Heart right ventricle (tissue), 16 donors: Measurements from ENCODE around the gene ACSM2A. TPM values are rescaled to one million over a fixed set of nuclear protein-coding genes. Genes with fewer than 3 reads are reported as not detected.
"Not testable (repeated sequence)": the region's sequence is repeated elsewhere in the genome, so short reads cannot be mapped to it uniquely, and the experiment has no call there.

Source experiments
- ATAC-seq, 8 donors: fragments of 200-7000 bp; cut with Tn5 transposase; one replicate each; pipeline ENCODE4 v1.9.1; 2020; ENCODE audit warnings: mild to moderate bottlenecking in 8 of 8, moderate library complexity in 8 of 8, moderate number of reproducible peaks in 1 of 8
- DNase-seq, 2 donors: peaks; one replicate each; pipeline ENCODE4 v3.0.0-alpha.2; 2020
- H3K27ac ChIP-seq, 10 donors: fragments of 200-600 bp; sonication (generic) in 2 of 10; one replicate each; pipeline versions ENCODE4 v1.5.0 to v1.8.0; 2020 to 2022; ENCODE audit warnings: mild to moderate bottlenecking in 3 of 10
- H3K27me3 ChIP-seq, 7 donors: fragments of 200-600 bp; one replicate each; pipeline ENCODE4 v1.8.0; 2021 to 2022; ENCODE audit warnings: mild to moderate bottlenecking in 2 of 7
- H3K36me3 ChIP-seq, 9 donors: fragments of 200-600 bp; sonication (generic) in 1 of 9; one replicate each; pipeline versions ENCODE4 v1.5.0 to v1.8.0; 2020 to 2022; ENCODE audit warnings: mild to moderate bottlenecking in 2 of 9
- H3K4me1 ChIP-seq, 9 donors: fragments of 200-600 bp; sonication (generic) in 1 of 9; one replicate each; pipeline versions ENCODE4 v1.5.0 to v1.8.0; 2020 to 2022; ENCODE audit warnings: mild to moderate bottlenecking in 4 of 9
- H3K4me3 ChIP-seq, 10 donors: fragments of 200-600 bp; sonication (generic) in 2 of 10; one replicate each; pipeline versions ENCODE4 v1.5.0 to v1.8.0; 2020 to 2022; ENCODE audit warnings: mild to moderate bottlenecking in 7 of 10, moderate library complexity in 2 of 10
- H3K9me3 ChIP-seq, 11 donors: fragments of 200-600 bp in 10 of 11; sonication (generic) in 2 of 11; one replicate each; pipeline versions ENCODE4 v1.5.0 to v1.8.0; 2013 to 2022; ENCODE audit warnings: mild to moderate bottlenecking in 2 of 11, control low read depth in 1 of 11, moderate library complexity in 1 of 11
- CTCF ChIP-seq, 9 donors: fragments of 200-600 bp; sonication (generic) in 2 of 9; IDR thresholded peaks; one replicate each; pipeline versions ENCODE4 v1.5.0 to v1.8.0; 2021 to 2022; ENCODE audit warnings: antibody characterized with exemption in 9 of 9, mild to moderate bottlenecking in 5 of 9, moderate library complexity in 1 of 9
- WGBS, 2 donors: extraction: QIAGEN DNeasy Blood & Tissue Kit; methylation state at CpG; one replicate each; pipeline ENCODE4 v1.1.7; 2013; ENCODE audit warnings: inconsistent platforms in 1 of 2; 5-methylcytosine and 5-hydroxymethylcytosine counted together
- intact Hi-C, 10 donors: fragments of 100-400 bp; cut with DNase I; formaldehyde crosslinking; loops; one replicate each; pipeline versions ENCODE4 v1.11.1 to v1.14.2; 2022
- polyA plus RNA-seq, 2 donors: library from polyadenylated mRNA; stranded (reverse); fragments of 200-250 nt; gene quantifications; one replicate each; pipeline ENCODE4 v1.2.3, GENCODE V29; 2013
- total RNA-seq, 10 donors: library from RNA; stranded (reverse); fragmentation: NEBNext Ultra II Directional in 3 of 10; extraction: Animal tissue kit (Norgen Biotek cat#: 25700) in 3 of 10; gene quantifications; one replicate each; pipeline versions ENCODE4 v1.2.1 to v1.2.4, GENCODE V29; 2021 to 2023
- donor health status: Arrhythmogenic right ventricular cardiomyopathy.
- donor health status: ischemic (EF 13 %, LVEDD 7.1; RV severe dilation, severe dysfunction).
- donor health status: healthy with polysubstance abuse.
- donor health status: DM: no; HTN: yes; CAD: no.
- donor health status: DM: no; HTN: no; CAD: no.
- donor health status: ischemic (EF 25% LVEDD 6.9; RV normal size, moderate dysfunction).
- donor health status: ischemic (EF 25% LVEDD 5.7; RV mildly dilated, moderate dysfunction).
- donor health status: healthy.
- donor health status: DM: yes; HTN: yes; CAD: no.
- donor health status: Ischemic cardiomyopathy.
- donor health status: ischemic (EF 35%, LVEDD 5.7; RV mildly dilated, moderate dysfunction).
- donor health status: nonischemic (EF 11% LVEDD 7.7; RV severe dilation, severe dysfunction).
- donor health status: DM: yes; HTN: yes; CAD: no.
- donor health status: PGD.
- donor health status: ischemic (EF 29% LVEDD 5.4; RV normal size, mild dysfunction).
- donor health status: nonischemic (EF 23%, LVEDD 6.1; RV moderate dilation, normal function).

ACSM2A gene
- total and polyA plus RNA-seq, 12 donors, result not detected

DNA sequence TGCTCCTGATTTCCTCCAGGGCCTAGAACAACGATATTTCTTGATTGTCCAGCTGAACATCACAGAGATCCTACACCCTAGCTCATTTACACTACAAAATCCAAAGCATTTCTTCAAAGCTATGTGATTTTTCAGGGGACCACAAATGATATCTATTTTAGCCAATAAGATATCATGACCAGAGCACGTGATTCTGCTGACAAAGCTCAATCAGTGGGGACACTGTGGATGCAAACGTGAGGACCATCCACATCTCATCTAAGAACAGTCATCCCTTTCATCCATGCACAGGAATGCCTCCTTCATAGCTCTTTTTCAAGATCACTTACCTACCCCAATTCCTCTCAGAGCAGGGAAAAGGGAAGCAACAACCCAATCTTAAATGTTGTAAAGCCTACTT, 67.9 kb downstream of the ACSM2A start:
- 74 to 82% methylated on average over 3 of the region's 3 CpGs for WGBS, 2 donors
- Histone ChIP-seq H3K4me3 (no peak overlapping the region), H3K4me1 (peaks cover 0 to 10% (median 4%) of the 10 kb centered on the region in 9 donors), H3K36me3 (no peaks in the 10 kb centered on the region), H3K27me3 (no peaks in the 10 kb centered on the region), H3K27ac (no peak overlapping the region), H3K9me3 (no peaks in the 10 kb centered on the region)
- no peak for ATAC-seq
- TF ChIP-seq CTCF (IDR thresholded peaks at IDR 0.05), result no peak
- intact Hi-C loops, result no loop called here
- no peak for DNase-seq

DNA sequence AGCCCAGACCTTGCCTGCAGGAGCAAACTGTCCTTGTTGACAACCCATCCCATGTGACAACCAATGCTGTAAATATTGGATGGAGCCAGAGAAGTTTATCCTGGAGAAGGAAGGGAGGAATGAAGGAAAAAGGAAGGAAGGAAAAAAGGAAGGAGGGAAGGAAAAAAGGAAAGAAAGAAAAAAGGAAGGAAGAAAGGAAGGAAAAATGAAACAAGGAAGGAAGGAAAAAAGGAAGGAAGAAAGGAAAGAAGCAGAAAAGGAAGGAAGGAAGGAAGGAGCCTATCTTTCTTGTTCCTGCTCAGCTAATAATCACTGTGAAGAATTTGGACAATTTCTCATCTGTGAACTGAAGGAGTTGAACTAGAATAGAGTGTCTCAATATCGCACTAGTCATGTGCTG, 68.8 kb downstream of the ACSM2A start:
- ATAC-seq (no peak), DNase-seq (no peak)
- Histone ChIP-seq H3K27ac (no peak overlapping the region), H3K9me3 (no peaks in the 10 kb centered on the region), H3K27me3 (no peaks in the 10 kb centered on the region), H3K36me3 (no peaks in the 10 kb centered on the region), H3K4me3 (no peak overlapping the region), H3K4me1 (peaks cover 0 to 10% (median 4%) of the 10 kb centered on the region in 9 donors)
- intact Hi-C loops, result no loop called here
- no peak for TF ChIP-seq CTCF (IDR thresholded peaks at IDR 0.05)
- WGBS, 2 donors, result 90 to 94% methylated on average over 1 of the region's 1 CpG

GRCh38 chr16:20531795-20532194, 80.5 kb downstream of the ACSM2A start:
- H3K9me3 ChIP-seq, intact Hi-C loops, H3K27me3 ChIP-seq, ATAC-seq, DNase-seq, H3K36me3 ChIP-seq, H3K27ac ChIP-seq, H3K4me3 ChIP-seq, H3K4me1 ChIP-seq: not testable (repeated sequence)
- WGBS, 2 donors, result no CpG with 5 or more reads among the region's 13 CpGs

GRCh38 chr16:20532284-20532792, 81.0 kb downstream of the ACSM2A start:
- H3K9me3 ChIP-seq, H3K36me3 ChIP-seq, ATAC-seq, H3K4me1 ChIP-seq, intact Hi-C loops, DNase-seq, H3K27ac ChIP-seq, H3K27me3 ChIP-seq, H3K4me3 ChIP-seq: not testable (repeated sequence)
- no CpG with 5 or more reads among the region's 3 CpGs for WGBS, 2 donors

DNA sequence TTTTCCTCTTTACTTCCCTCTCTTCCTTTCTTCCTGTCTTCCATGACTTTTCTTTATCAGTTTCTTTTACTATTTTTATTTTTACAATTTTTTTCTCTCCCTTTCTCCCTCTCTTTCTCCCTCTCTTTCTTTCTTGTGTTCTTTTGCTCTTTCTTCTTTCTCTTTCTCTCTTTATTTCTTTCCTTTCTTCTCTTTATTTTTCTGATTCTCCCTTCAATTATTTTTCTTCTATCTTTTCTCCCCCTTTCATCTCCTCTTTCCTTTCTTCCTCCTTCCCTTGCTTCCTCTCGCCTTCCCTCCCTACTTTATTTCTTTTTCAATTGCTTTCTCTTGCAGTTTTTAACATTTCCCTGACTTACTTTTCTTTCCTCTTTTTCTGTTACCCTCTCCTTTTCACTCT, 85.3 kb downstream of the ACSM2A start:
- ATAC-seq, H3K4me1 ChIP-seq, H3K36me3 ChIP-seq, H3K27me3 ChIP-seq, intact Hi-C loops, H3K9me3 ChIP-seq, H3K27ac ChIP-seq, H3K4me3 ChIP-seq, DNase-seq: not testable (repeated sequence)
- WGBS, 2 donors, result 80 to 92% methylated on average over 1 of the region's 1 CpG

Other genes starting within 250 kb of the ACSM2A start
- gene GP2, start 124.0 kb upstream of the ACSM2A start, total RNA-seq, result 1 to 10 TPM in 7 of 10 donors, not detected in 3; 2.1 to 3.8 (median 3.0) TPM
- under 1 TPM in 1 of 2 donors, not detected in 1; 0.54 TPM for gene GP2, start 124.0 kb upstream of the ACSM2A start, polyA plus RNA-seq
- not detected for gene UMOD, start 98.8 kb upstream of the ACSM2A start, total RNA-seq
- not detected for gene UMOD, start 98.8 kb upstream of the ACSM2A start, polyA plus RNA-seq
- not detected for gene PDILT, start 46.8 kb upstream of the ACSM2A start, total RNA-seq
- gene PDILT, start 46.8 kb upstream of the ACSM2A start, polyA plus RNA-seq, result not detected
- 10 to 100 TPM in 2 of 10 donors, 1 to 10 TPM in 4, under 1 TPM in 4; 0.57 to 16.5 (median 1.5) TPM for gene ACSM5, start 42.0 kb upstream of the ACSM2A start, total RNA-seq
- gene ACSM5, start 42.0 kb upstream of the ACSM2A start, polyA plus RNA-seq, result 1 to 10 TPM in 1 of 2 donors, under 1 TPM in 1; 0.32 to 1.7 TPM
- gene ACSM2B, start 124.8 kb downstream of the ACSM2A start, total RNA-seq, result under 1 TPM in 1 of 10 donors, not detected in 9; 0.13 TPM
- under 1 TPM in 1 of 2 donors, not detected in 1; 0.01 TPM for gene ACSM2B, start 124.8 kb downstream of the ACSM2A start, polyA plus RNA-seq
- under 1 TPM in 4 of 10 donors, not detected in 6; 0.13 to 0.49 (median 0.33) TPM for gene ACSM1, start 246.2 kb downstream of the ACSM2A start, total RNA-seq
- under 1 TPM in 1 of 2 donors, not detected in 1; 0.06 TPM for gene ACSM1, start 246.2 kb downstream of the ACSM2A start, polyA plus RNA-seq